ENCODE measurements around the gene PHLDB2.

The PHLDB2 gene

GRCh38 chr3:111846717-111847116 lies 12.3 kb upstream of the PHLDB2 start:
- Histone ChIP-seq H2AFZ (ENCODE audit: low read length) (no peak overlapping the region), H2AK5ac (ENCODE audit: low read depth, low read length) (no peak overlapping the region), H3K4me2 (ENCODE audit: insufficient read depth, low read length, poor library complexity, severe bottlenecking) (no peak overlapping the region), H3K36me3 (replicated peaks in 1 of 2; ENCODE audit: control insufficient read depth in 2 of 2, insufficient read depth in 2 of 2, low read length in 2 of 2) (no peaks in the 10 kb centered on the region), H2BK5ac (ENCODE audit: low read length) (no peak overlapping the region), H3K9ac (ENCODE audit: low read depth, low read length, poor library complexity) (no peak overlapping the region), H4K8ac (ENCODE audit: low read depth, low read length) (no peak overlapping the region), H3K18ac (ENCODE audit: low read length) (no peak overlapping the region), H4K91ac (ENCODE audit: low read depth, low read length, poor library complexity) (no peak overlapping the region), H3K9me3 (replicated peaks in 1 of 2; ENCODE audit: control insufficient read depth in 2 of 2, insufficient read depth in 1 of 2, low read depth in 1 of 2, low read length in 2 of 2) (no peaks in the 10 kb centered on the region), H3K27me3 (ENCODE audit: control insufficient read depth in 3 of 3, insufficient read depth in 3 of 3, low read depth in 1 of 3, low read length in 3 of 3) (no peaks in the 10 kb centered on the region), H2BK120ac (ENCODE audit: low read depth, low read length) (no peak overlapping the region), H3K14ac (ENCODE audit: low read length) (no peak overlapping the region), H3K4me3 (ENCODE audit: low read length in 2 of 2) (no peak overlapping the region), H2BK12ac (ENCODE audit: low read length) (no peak overlapping the region), H3K27ac (replicated peaks; ENCODE audit: low read length) (no peak overlapping the region), H3K79me1 (ENCODE audit: low read depth, low read length) (no peaks in the 10 kb centered on the region), H3K23ac (ENCODE audit: low read depth, low read length, poor library complexity) (no peak overlapping the region), H2BK15ac (ENCODE audit: low read length) (no peak overlapping the region), H3K4ac (ENCODE audit: low read length) (no peak overlapping the region), H3K4me1 (ENCODE audit: control insufficient read depth in 2 of 2, insufficient read depth in 1 of 2, low read depth in 1 of 2, low read length in 2 of 2) (peaks cover 0 to 4% of the 10 kb centered on the region in 2 donors)
- no peak for DNase-seq (ENCODE audit: low spot score)
- no CpG with 5 or more reads among the region's 2 CpGs for WGBS, 2 donors (ENCODE audit: extremely low coverage in 2 of 2, insufficient read length in 2 of 2, insufficient replicate concordance in 1 of 2)

- Histone ChIP-seq H3K14ac (ENCODE audit: low read length) (no peak overlapping the region), H2AK5ac (ENCODE audit: low read depth, low read length) (no peak overlapping the region), H4K91ac (ENCODE audit: low read depth, low read length, poor library complexity) (no peak overlapping the region), H3K36me3 (replicated peaks in 1 of 2; ENCODE audit: control insufficient read depth in 2 of 2, insufficient read depth in 2 of 2, low read length in 2 of 2) (no peaks in the 10 kb centered on the region), H3K4me1 (ENCODE audit: control insufficient read depth in 2 of 2, insufficient read depth in 1 of 2, low read depth in 1 of 2, low read length in 2 of 2) (peaks cover 0 to 12% of the 10 kb centered on the region in 2 donors), H4K8ac (ENCODE audit: low read depth, low read length) (no peak overlapping the region), H3K4me2 (ENCODE audit: insufficient read depth, low read length, poor library complexity, severe bottlenecking) (no peak overlapping the region), H2BK15ac (ENCODE audit: low read length) (no peak overlapping the region), H2BK5ac (ENCODE audit: low read length) (no peak overlapping the region), H2AFZ (ENCODE audit: low read length) (no peak overlapping the region), H3K4ac (ENCODE audit: low read length) (no peak overlapping the region), H3K9ac (ENCODE audit: low read depth, low read length, poor library complexity) (no peak overlapping the region), H3K79me1 (ENCODE audit: low read depth, low read length) (no peaks in the 10 kb centered on the region), H3K27ac (replicated peaks; ENCODE audit: low read length) (no peak overlapping the region), H2BK120ac (ENCODE audit: low read depth, low read length) (no peak overlapping the region), H3K4me3 (ENCODE audit: low read length in 2 of 2) (no peak overlapping the region), H3K23ac (ENCODE audit: low read depth, low read length, poor library complexity) (no peak overlapping the region), H3K27me3 (ENCODE audit: control insufficient read depth in 3 of 3, insufficient read depth in 3 of 3, low read depth in 1 of 3, low read length in 3 of 3) (no peaks in the 10 kb centered on the region), H3K9me3 (replicated peaks in 1 of 2; ENCODE audit: control insufficient read depth in 2 of 2, insufficient read depth in 1 of 2, low read depth in 1 of 2, low read length in 2 of 2) (no peaks in the 10 kb centered on the region), H3K18ac (ENCODE audit: low read length) (no peak overlapping the region), H2BK12ac (ENCODE audit: low read length) (no peak overlapping the region)
- WGBS, 2 donors (ENCODE audit: extremely low coverage in 2 of 2, insufficient read length in 2 of 2, insufficient replicate concordance in 1 of 2) = no CpG with 5 or more reads among the region's 1 CpG
- DNase-seq (ENCODE audit: low spot score) = no peak
These were observed 10.8 kb upstream of the PHLDB2 start for GRCh38 chr3:111848283-111848682.

- Histone ChIP-seq H3K4me2 (ENCODE audit: insufficient read depth, low read length, poor library complexity, severe bottlenecking) (no peak overlapping the region), H2BK15ac (ENCODE audit: low read length) (no peak overlapping the region), H2AFZ (ENCODE audit: low read length) (no peak overlapping the region), H2BK5ac (ENCODE audit: low read length) (no peak overlapping the region), H3K27me3 (ENCODE audit: control insufficient read depth in 3 of 3, insufficient read depth in 3 of 3, low read depth in 1 of 3, low read length in 3 of 3) (no peaks in the 10 kb centered on the region), H3K4me3 (ENCODE audit: low read length in 2 of 2) (no peak overlapping the region), H3K27ac (replicated peaks; ENCODE audit: low read length) (no peak overlapping the region), H3K18ac (ENCODE audit: low read length) (no peak overlapping the region), H3K4me1 (ENCODE audit: control insufficient read depth in 2 of 2, insufficient read depth in 1 of 2, low read depth in 1 of 2, low read length in 2 of 2) (peaks cover 0 to 14% of the 10 kb centered on the region in 2 donors), H3K23ac (ENCODE audit: low read depth, low read length, poor library complexity) (no peak overlapping the region), H2BK12ac (ENCODE audit: low read length) (no peak overlapping the region), H4K8ac (ENCODE audit: low read depth, low read length) (no peak overlapping the region), H3K14ac (ENCODE audit: low read length) (no peak overlapping the region), H2AK5ac (ENCODE audit: low read depth, low read length) (no peak overlapping the region), H4K91ac (ENCODE audit: low read depth, low read length, poor library complexity) (no peak overlapping the region), H3K4ac (ENCODE audit: low read length) (no peak overlapping the region), H3K9ac (ENCODE audit: low read depth, low read length, poor library complexity) (no peak overlapping the region), H3K9me3 (replicated peaks in 1 of 2; ENCODE audit: control insufficient read depth in 2 of 2, insufficient read depth in 1 of 2, low read depth in 1 of 2, low read length in 2 of 2) (no peaks in the 10 kb centered on the region), H3K79me1 (ENCODE audit: low read depth, low read length) (no peaks in the 10 kb centered on the region), H2BK120ac (ENCODE audit: low read depth, low read length) (no peak overlapping the region), H3K36me3 (replicated peaks in 1 of 2; ENCODE audit: control insufficient read depth in 2 of 2, insufficient read depth in 2 of 2, low read length in 2 of 2) (no peaks in the 10 kb centered on the region)
- no peak for DNase-seq (ENCODE audit: low spot score)
- WGBS, 2 donors (ENCODE audit: extremely low coverage in 2 of 2, insufficient read length in 2 of 2, insufficient replicate concordance in 1 of 2) = no CpG with 5 or more reads among the region's 2 CpGs
These were observed 10.3 kb upstream of the PHLDB2 start for GRCh38 chr3:111848778-111849177.

- no peaks in the 10 kb centered on the region for H3K79me1 ChIP-seq (ENCODE audit: low read depth, low read length)
- peaks cover 0 to 14% of the 10 kb centered on the region in 2 donors for H3K4me1 ChIP-seq (ENCODE audit: control insufficient read depth in 2 of 2, insufficient read depth in 1 of 2, low read depth in 1 of 2, low read length in 2 of 2)
- no peaks in the 10 kb centered on the region for H3K9me3 ChIP-seq (replicated peaks in 1 of 2; ENCODE audit: control insufficient read depth in 2 of 2, insufficient read depth in 1 of 2, low read depth in 1 of 2, low read length in 2 of 2)
- no peak overlapping the region for H3K18ac ChIP-seq (ENCODE audit: low read length)
- no peak overlapping the region for H2BK12ac ChIP-seq (ENCODE audit: low read length)
- H2BK15ac ChIP-seq (ENCODE audit: low read length) = no peak overlapping the region
- H3K4ac ChIP-seq (ENCODE audit: low read length) = no peak overlapping the region
- no peak overlapping the region for H3K23ac ChIP-seq (ENCODE audit: low read depth, low read length, poor library complexity)
- no peak overlapping the region for H2AFZ ChIP-seq (ENCODE audit: low read length)
- no peak overlapping the region for H4K8ac ChIP-seq (ENCODE audit: low read depth, low read length)
- no peak overlapping the region for H2BK120ac ChIP-seq (ENCODE audit: low read depth, low read length)
- H4K91ac ChIP-seq (ENCODE audit: low read depth, low read length, poor library complexity) = no peak overlapping the region
- DNase-seq (ENCODE audit: low spot score) = no peak
- no peak overlapping the region for H3K14ac ChIP-seq (ENCODE audit: low read length)
- no peak overlapping the region for H2BK5ac ChIP-seq (ENCODE audit: low read length)
- H3K36me3 ChIP-seq (replicated peaks in 1 of 2; ENCODE audit: control insufficient read depth in 2 of 2, insufficient read depth in 2 of 2, low read length in 2 of 2) = no peaks in the 10 kb centered on the region
- H3K27ac ChIP-seq (replicated peaks; ENCODE audit: low read length) = no peak overlapping the region
- H3K27me3 ChIP-seq (ENCODE audit: control insufficient read depth in 3 of 3, insufficient read depth in 3 of 3, low read depth in 1 of 3, low read length in 3 of 3) = no peaks in the 10 kb centered on the region
- no peak overlapping the region for H3K4me3 ChIP-seq (ENCODE audit: low read length in 2 of 2)
- H2AK5ac ChIP-seq (ENCODE audit: low read depth, low read length) = no peak overlapping the region
- H3K4me2 ChIP-seq (ENCODE audit: insufficient read depth, low read length, poor library complexity, severe bottlenecking) = no peak overlapping the region
- WGBS, 2 donors (ENCODE audit: extremely low coverage in 2 of 2, insufficient read length in 2 of 2, insufficient replicate concordance in 1 of 2) = no CpG with 5 or more reads among the region's 3 CpGs
- H3K9ac ChIP-seq (ENCODE audit: low read depth, low read length, poor library complexity) = no peak overlapping the region
These were observed 8.5 kb upstream of the PHLDB2 start for GRCh38 chr3:111850537-111850936.
